GM12864 (cell line): ENCODE measurements around the gene ZBTB25.

Experiments
- DNase-seq: peaks from one replicate; pipeline ENCODE4 v3.0.0-alpha.2; 2011; ENCODE audit warnings: low read depth
- H3K4me3 ChIP-seq: 2 replicates; pipeline ENCODE4 v1.5.1; 2011; ENCODE audit warnings: mild to moderate bottlenecking, low read depth, low read length, control low read depth
- TF ChIP-seq, protein P1 (sequence below): IDR thresholded peaks from 2 replicates; pipeline ENCODE4 v1.5.1; 2011; ENCODE audit warnings: low read depth, mild to moderate bottlenecking, moderate library complexity, low read length, control low read depth, inconsistent platforms; ENCODE audit errors: missing control alignments

Gene ZBTB25

DNA sequence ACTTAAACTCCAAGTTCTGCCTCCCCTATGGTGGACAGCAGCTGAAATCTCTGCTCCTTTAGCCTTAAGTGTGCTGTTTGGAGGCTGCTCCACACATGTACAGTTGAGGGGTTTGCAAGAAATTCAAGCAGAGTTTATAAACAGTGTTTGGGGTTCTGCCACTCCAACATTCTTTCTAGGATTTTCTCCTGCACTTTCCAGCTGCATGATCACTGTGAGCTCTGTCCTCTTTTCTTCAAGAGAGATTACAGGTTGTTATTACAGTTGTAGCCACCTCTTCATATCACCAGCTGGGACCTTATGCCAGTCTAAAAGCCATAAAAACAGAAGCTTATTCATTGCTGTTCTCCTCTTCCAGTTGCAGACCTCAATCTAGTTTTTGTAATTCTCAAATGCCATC, 8.4 kb downstream of the ZBTB25 start:
- no peak for DNase-seq
- TF ChIP-seq, protein P1, sequence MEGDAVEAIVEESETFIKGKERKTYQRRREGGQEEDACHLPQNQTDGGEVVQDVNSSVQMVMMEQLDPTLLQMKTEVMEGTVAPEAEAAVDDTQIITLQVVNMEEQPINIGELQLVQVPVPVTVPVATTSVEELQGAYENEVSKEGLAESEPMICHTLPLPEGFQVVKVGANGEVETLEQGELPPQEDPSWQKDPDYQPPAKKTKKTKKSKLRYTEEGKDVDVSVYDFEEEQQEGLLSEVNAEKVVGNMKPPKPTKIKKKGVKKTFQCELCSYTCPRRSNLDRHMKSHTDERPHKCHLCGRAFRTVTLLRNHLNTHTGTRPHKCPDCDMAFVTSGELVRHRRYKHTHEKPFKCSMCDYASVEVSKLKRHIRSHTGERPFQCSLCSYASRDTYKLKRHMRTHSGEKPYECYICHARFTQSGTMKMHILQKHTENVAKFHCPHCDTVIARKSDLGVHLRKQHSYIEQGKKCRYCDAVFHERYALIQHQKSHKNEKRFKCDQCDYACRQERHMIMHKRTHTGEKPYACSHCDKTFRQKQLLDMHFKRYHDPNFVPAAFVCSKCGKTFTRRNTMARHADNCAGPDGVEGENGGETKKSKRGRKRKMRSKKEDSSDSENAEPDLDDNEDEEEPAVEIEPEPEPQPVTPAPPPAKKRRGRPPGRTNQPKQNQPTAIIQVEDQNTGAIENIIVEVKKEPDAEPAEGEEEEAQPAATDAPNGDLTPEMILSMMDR: no peak
- no peak overlapping the region for H3K4me3 ChIP-seq

DNA sequence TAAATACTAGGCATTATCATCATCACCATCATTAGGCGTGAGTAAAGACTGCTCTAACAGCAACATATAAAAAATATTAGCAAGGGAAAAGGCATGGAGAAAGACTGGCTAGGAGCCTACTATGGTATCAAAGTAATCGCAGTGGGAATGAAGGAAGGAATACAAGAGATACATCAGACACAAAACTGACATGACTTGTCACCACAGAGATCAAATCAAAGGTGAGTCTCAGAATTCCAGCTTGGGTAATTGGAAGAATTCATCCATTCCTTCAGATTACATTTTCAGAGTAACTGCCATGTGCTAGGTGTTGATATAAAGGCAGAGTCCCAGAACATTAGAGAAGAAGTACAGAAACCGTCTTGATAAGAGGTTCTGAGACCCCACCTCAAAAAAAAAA, 10.2 kb downstream of the ZBTB25 start:
- DNase-seq: no peak
- H3K4me3 ChIP-seq: no peak overlapping the region
- TF ChIP-seq, protein P1: no peak

- TF ChIP-seq, protein P1: no peak
- no peak overlapping the region for H3K4me3 ChIP-seq
- no peak for DNase-seq
Observed at GRCh38 chr14:64491637-64492036, 12.0 kb downstream of the ZBTB25 start.

DNA sequence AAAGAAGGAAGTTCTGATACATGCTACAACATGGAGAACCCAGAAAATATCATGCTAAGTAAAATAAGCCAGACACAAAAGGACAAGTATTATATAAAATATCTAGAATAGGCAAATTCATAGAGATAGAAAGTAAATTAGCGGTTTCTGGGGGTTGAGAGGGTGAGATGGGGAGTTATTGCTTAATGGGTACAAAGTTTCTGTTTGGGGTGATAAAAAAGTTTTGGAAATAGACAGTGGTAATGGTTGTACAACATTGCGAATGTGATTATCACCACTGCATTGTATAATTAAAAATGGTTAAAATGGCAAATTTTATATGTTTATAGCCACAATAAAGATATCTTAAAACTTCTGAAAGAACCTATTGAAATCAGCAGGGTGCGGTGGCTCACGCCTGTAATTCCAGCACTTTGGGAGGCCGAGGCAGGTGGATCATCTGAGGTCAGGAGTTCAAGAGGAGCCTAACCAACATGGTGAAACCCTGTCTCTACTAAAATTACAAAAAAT, 15.0 kb downstream of the ZBTB25 start:
- no peak for DNase-seq
- no peak overlapping the region for H3K4me3 ChIP-seq
- TF ChIP-seq, protein P1: no peak

DNA sequence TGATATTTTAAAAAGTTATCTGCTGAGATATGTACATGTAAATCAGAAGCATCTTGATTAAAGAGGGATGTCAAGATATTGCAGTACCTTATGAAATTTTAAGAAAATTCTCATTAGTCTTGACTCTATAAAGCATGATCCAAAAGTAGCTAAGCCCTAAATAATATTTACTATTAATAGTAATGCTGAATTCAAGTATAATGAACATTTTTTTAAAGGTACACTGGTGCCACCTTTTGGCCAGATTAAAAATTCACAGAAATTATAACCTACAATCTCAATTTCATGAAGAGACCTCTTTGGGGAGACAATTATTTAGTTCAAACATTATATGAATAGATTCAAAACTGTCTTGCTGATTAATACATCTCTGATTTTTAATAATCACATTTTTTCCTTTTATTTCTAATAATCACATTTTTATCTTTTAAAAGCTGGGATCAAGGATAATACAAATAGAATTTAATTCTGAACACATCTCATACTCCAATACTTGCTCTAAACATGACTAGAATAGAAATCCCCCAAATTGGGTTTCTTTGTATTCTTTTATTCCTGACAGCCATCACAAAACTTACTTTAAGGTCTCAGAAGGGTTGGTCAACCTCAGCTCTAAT, 24.9 kb downstream of the ZBTB25 start:
- no peak for DNase-seq
- no peak overlapping the region for H3K4me3 ChIP-seq
- TF ChIP-seq, protein P1: no peak

- no peak overlapping the region for H3K4me3 ChIP-seq
Observed at GRCh38 chr14:64476438-64476837, 27.2 kb downstream of the ZBTB25 start.

More at GRCh38 chr14:64476438-64476837, 27.2 kb downstream of the ZBTB25 start:
- TF ChIP-seq, protein P1: no peak
- DNase-seq: no peak
